Measurements from ENCODE around the gene LINC01488.
A peak's percentile ranks its signal among the peaks of the same experiment; 100 is the strongest.

Gene LINC01488

DNA sequence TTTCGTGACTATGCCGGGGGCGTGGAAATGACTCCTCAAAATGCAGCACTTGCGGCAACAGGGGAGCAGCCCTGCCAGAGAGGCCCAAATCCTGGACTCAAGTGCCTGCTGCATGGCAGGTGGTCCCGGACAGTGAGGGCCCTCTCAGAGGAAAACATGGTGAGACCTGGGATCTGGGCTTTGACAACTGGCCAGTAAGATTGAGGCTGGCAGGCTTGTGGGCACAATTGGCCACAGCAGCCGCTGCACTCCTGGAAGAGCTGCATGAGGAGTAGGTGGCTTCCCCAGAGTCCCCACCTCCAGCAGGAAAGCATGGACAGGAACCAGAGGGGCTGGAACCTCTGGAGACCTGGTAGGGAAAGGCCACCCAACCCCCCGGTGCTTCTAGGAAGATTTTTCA, 13.4 kb downstream of the LINC01488 start:
- Histone ChIP-seq H3K36me3 (ENCODE audit: control insufficient read depth in 1 of 2, insufficient read depth in 2 of 2, low read depth in 1 of 2, low read length in 2 of 2) (peaks cover 0 to 5% of the 10 kb centered on the region in 2 experiments), H2AFZ (ENCODE audit: low read depth, low read length) (no peak overlapping the region), H2AK5ac (ENCODE audit: low read length, severe bottlenecking) (no peak overlapping the region), H2BK5ac (ENCODE audit: low read depth, low read length, poor library complexity, severe bottlenecking) (no peak overlapping the region), H3K23ac (ENCODE audit: low read length in 2 of 2) (no peak overlapping the region), H3K4me2 (ENCODE audit: low read length, poor library complexity, severe bottlenecking) (no peak overlapping the region), H3K4me1 (ENCODE audit: control insufficient read depth, insufficient read depth, low read depth, low read length) (peaks cover 22% of the 10 kb centered on the region), H3K79me1 (replicated peaks; ENCODE audit: low read length, poor library complexity, severe bottlenecking) (no peaks in the 10 kb centered on the region), H3K27ac (ENCODE audit: low read length, poor library complexity, severe bottlenecking) (no peak overlapping the region), H3K9me3 (ENCODE audit: control insufficient read depth, low read length) (no peaks in the 10 kb centered on the region), H4K91ac (ENCODE audit: low read length) (no peak overlapping the region), H3K4ac (ENCODE audit: low read depth in 1 of 2, low read length in 2 of 2) (no peak overlapping the region), H4K8ac (ENCODE audit: low read length) (no peak overlapping the region), H3K27me3 (ENCODE audit: control insufficient read depth in 1 of 2, insufficient read depth in 1 of 2, low read length in 2 of 2) (peaks cover 3 to 10% of the 10 kb centered on the region in 2 experiments), H2BK12ac (ENCODE audit: low read length in 2 of 2) (peak overlapping the region in 1 of 2 experiments; percentile 61), H2BK120ac (ENCODE audit: low read depth, low read length) (no peak overlapping the region), H3K14ac (ENCODE audit: low read length in 2 of 2) (no peak overlapping the region), H3K4me3 (ENCODE audit: insufficient read depth in 1 of 2, low read depth in 1 of 2, low read length in 2 of 2) (no peak overlapping the region), H3K9ac (ENCODE audit: low read length) (no peak overlapping the region), H3K18ac (ENCODE audit: low read depth in 1 of 2, low read length in 2 of 2) (peak overlapping the region in 1 of 2 experiments; percentile 28), H2BK15ac (ENCODE audit: low read depth, poor library complexity, severe bottlenecking) (peak overlapping the region; percentile 1)
- 97% methylated on average over 7 of the region's 7 CpGs for WGBS
- DNase-seq, result no peak

DNA sequence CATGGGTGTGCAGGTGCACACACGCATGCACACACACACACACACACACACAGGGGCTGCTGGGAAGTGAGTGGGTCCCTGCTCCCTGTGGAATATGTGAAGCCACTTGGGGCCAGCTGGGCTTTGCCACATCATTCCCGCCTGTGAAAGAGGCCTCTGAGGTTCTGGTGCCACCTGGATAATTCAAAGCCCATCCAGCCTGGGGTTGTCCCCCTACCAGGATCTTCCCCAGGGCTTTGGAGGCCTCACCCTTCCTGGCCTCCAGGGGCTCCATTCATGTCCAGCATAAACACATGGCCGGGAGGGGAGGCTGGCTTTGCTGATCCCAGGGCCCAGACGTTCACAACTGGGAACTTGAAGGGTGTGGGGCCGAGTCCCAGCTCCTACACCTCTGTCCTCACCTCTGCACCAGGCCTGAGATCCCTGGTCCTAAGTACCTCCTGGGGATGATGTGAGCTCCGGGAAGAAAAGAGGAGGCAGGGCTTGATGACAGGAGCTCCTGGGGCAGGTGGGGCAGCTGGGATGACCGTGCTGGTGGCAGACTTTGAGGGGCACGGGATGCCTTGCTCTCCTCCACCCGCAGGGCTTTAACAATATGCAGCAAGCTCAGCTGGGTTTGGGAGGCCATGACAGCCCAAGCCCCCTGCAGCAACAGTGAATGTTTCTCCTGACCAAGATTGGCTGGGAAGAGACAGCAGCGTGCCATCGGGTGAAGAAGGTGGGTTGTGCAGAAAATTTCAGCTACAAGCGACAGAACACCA, 14.2 kb downstream of the LINC01488 start:
- peaks cover 3 to 14% of the 10 kb centered on the region in 2 experiments for H3K27me3 ChIP-seq (ENCODE audit: control insufficient read depth in 1 of 2, insufficient read depth in 1 of 2, low read length in 2 of 2)

DNA sequence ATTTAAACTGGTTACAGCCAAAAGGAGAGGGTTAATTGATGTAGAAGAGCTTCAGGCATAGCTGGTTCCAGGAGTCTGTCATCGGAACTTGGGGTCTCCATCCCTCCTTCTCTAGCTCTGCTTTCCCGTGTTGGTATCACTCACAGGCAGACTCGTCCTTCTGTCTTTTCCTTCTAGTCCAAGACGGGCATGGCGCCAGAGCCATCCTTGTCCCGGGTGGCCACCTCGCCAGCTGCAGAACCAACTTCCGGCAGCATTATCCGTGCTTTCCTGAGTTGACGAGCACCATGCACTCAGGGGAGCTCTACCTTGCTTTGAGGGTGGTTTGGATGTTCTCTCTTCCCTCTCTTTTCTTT, 14.7 kb downstream of the LINC01488 start:
- H3K4me2 ChIP-seq (ENCODE audit: low read length, poor library complexity, severe bottlenecking), result no peak overlapping the region
- H2AFZ ChIP-seq (ENCODE audit: low read depth, low read length), result no peak overlapping the region
- H3K18ac ChIP-seq (ENCODE audit: low read depth in 1 of 2, low read length in 2 of 2), result peak overlapping the region in 1 of 2 experiments; percentile 41
- no peak overlapping the region for H4K91ac ChIP-seq (ENCODE audit: low read length)
- no peak overlapping the region for H3K14ac ChIP-seq (ENCODE audit: low read length in 2 of 2)
- H2BK15ac ChIP-seq (ENCODE audit: low read depth, poor library complexity, severe bottlenecking), result no peak overlapping the region
- H4K8ac ChIP-seq (ENCODE audit: low read length), result no peak overlapping the region
- H2BK5ac ChIP-seq (ENCODE audit: low read depth, low read length, poor library complexity, severe bottlenecking), result no peak overlapping the region
- H3K27ac ChIP-seq (ENCODE audit: low read length, poor library complexity, severe bottlenecking), result no peak overlapping the region
- H3K4me3 ChIP-seq (ENCODE audit: insufficient read depth in 1 of 2, low read depth in 1 of 2, low read length in 2 of 2), result no peak overlapping the region
- peaks cover 25% of the 10 kb centered on the region for H3K4me1 ChIP-seq (ENCODE audit: control insufficient read depth, insufficient read depth, low read depth, low read length)
- H2BK120ac ChIP-seq (ENCODE audit: low read depth, low read length), result no peak overlapping the region
- peaks cover 0 to 5% of the 10 kb centered on the region in 2 experiments for H3K36me3 ChIP-seq (ENCODE audit: control insufficient read depth in 1 of 2, insufficient read depth in 2 of 2, low read depth in 1 of 2, low read length in 2 of 2)
- WGBS, result 92% methylated on average over 10 of the region's 10 CpGs
- peak overlapping the region; percentile 19 for H2AK5ac ChIP-seq (ENCODE audit: low read length, severe bottlenecking)
- H3K79me1 ChIP-seq (replicated peaks; ENCODE audit: low read length, poor library complexity, severe bottlenecking), result no peaks in the 10 kb centered on the region
- no peaks in the 10 kb centered on the region for H3K9me3 ChIP-seq (ENCODE audit: control insufficient read depth, low read length)
- no peak for DNase-seq
- H3K9ac ChIP-seq (ENCODE audit: low read length), result peak overlapping the region; percentile 34
- peaks cover 3 to 17% of the 10 kb centered on the region in 2 experiments for H3K27me3 ChIP-seq (ENCODE audit: control insufficient read depth in 1 of 2, insufficient read depth in 1 of 2, low read length in 2 of 2)
- H3K4ac ChIP-seq (ENCODE audit: low read depth in 1 of 2, low read length in 2 of 2), result no peak overlapping the region
- H3K23ac ChIP-seq (ENCODE audit: low read length in 2 of 2), result no peak overlapping the region
- peak overlapping the region; percentile 55 to 93 for H2BK12ac ChIP-seq (ENCODE audit: low read length in 2 of 2)

More for the DNA sequence above, 14.2 kb downstream of the LINC01488 start:
- Histone ChIP-seq H3K27ac (ENCODE audit: low read length, poor library complexity, severe bottlenecking) (no peak overlapping the region), H3K79me1 (replicated peaks; ENCODE audit: low read length, poor library complexity, severe bottlenecking) (no peaks in the 10 kb centered on the region), H3K4me2 (ENCODE audit: low read length, poor library complexity, severe bottlenecking) (no peak overlapping the region), H3K36me3 (ENCODE audit: control insufficient read depth in 1 of 2, insufficient read depth in 2 of 2, low read depth in 1 of 2, low read length in 2 of 2) (peaks cover 0 to 5% of the 10 kb centered on the region in 2 experiments), H3K9me3 (ENCODE audit: control insufficient read depth, low read length) (no peaks in the 10 kb centered on the region), H2BK5ac (ENCODE audit: low read depth, low read length, poor library complexity, severe bottlenecking) (no peak overlapping the region), H2AFZ (ENCODE audit: low read depth, low read length) (no peak overlapping the region), H3K14ac (ENCODE audit: low read length in 2 of 2) (peak overlapping the region in 1 of 2 experiments; percentile 89), H3K23ac (ENCODE audit: low read length in 2 of 2) (no peak overlapping the region), H2BK15ac (ENCODE audit: low read depth, poor library complexity, severe bottlenecking) (peak overlapping the region; percentile 18), H2BK120ac (ENCODE audit: low read depth, low read length) (no peak overlapping the region), H4K91ac (ENCODE audit: low read length) (peak overlapping the region; percentile 5), H3K18ac (ENCODE audit: low read depth in 1 of 2, low read length in 2 of 2) (peak overlapping the region in 1 of 2 experiments; percentile 40), H3K4ac (ENCODE audit: low read depth in 1 of 2, low read length in 2 of 2) (no peak overlapping the region), H3K4me3 (ENCODE audit: insufficient read depth in 1 of 2, low read depth in 1 of 2, low read length in 2 of 2) (no peak overlapping the region), H2AK5ac (ENCODE audit: low read length, severe bottlenecking) (peak overlapping the region; percentile 45), H3K4me1 (ENCODE audit: control insufficient read depth, insufficient read depth, low read depth, low read length) (peaks cover 22% of the 10 kb centered on the region), H4K8ac (ENCODE audit: low read length) (no peak overlapping the region), H2BK12ac (ENCODE audit: low read length in 2 of 2) (peak overlapping the region; percentile 54 to 78), H3K9ac (ENCODE audit: low read length) (no peak overlapping the region)
- 94% methylated on average over 10 of the region's 12 CpGs for WGBS
- no peak for DNase-seq

- peak overlapping the region; percentile 0 to 62 for H3K4ac ChIP-seq (ENCODE audit: low read depth in 1 of 2, low read length in 2 of 2)
- peak overlapping the region; percentile 73 for H2AK5ac ChIP-seq (ENCODE audit: low read length, severe bottlenecking)
- H3K4me1 ChIP-seq (ENCODE audit: control insufficient read depth, insufficient read depth, low read depth, low read length), result peaks cover 26% of the 10 kb centered on the region
- H3K27ac ChIP-seq (ENCODE audit: low read length, poor library complexity, severe bottlenecking), result peak overlapping the region; percentile 55
- H4K91ac ChIP-seq (ENCODE audit: low read length), result peak overlapping the region; percentile 76
- H3K9me3 ChIP-seq (ENCODE audit: control insufficient read depth, low read length), result no peaks in the 10 kb centered on the region
- H3K18ac ChIP-seq (ENCODE audit: low read depth in 1 of 2, low read length in 2 of 2), result peak overlapping the region; percentile 44 to 49
- H2AFZ ChIP-seq (ENCODE audit: low read depth, low read length), result no peak overlapping the region
- H3K4me3 ChIP-seq (ENCODE audit: insufficient read depth in 1 of 2, low read depth in 1 of 2, low read length in 2 of 2), result no peak overlapping the region
- no peak overlapping the region for H3K4me2 ChIP-seq (ENCODE audit: low read length, poor library complexity, severe bottlenecking)
- peak overlapping the region; percentile 71 to 73 for H2BK12ac ChIP-seq (ENCODE audit: low read length in 2 of 2)
- peak overlapping the region; percentile 55 for H2BK15ac ChIP-seq (ENCODE audit: low read depth, poor library complexity, severe bottlenecking)
- 31% methylated on average over 12 of the region's 12 CpGs for WGBS
- H3K9ac ChIP-seq (ENCODE audit: low read length), result peak overlapping the region; percentile 34
- DNase-seq, result no peak
- H3K14ac ChIP-seq (ENCODE audit: low read length in 2 of 2), result peak overlapping the region in 1 of 2 experiments; percentile 10
- H3K23ac ChIP-seq (ENCODE audit: low read length in 2 of 2), result no peak overlapping the region
- H2BK5ac ChIP-seq (ENCODE audit: low read depth, low read length, poor library complexity, severe bottlenecking), result peak overlapping the region; percentile 10
- H4K8ac ChIP-seq (ENCODE audit: low read length), result peak overlapping the region; percentile 69
- H3K27me3 ChIP-seq (ENCODE audit: control insufficient read depth in 1 of 2, insufficient read depth in 1 of 2, low read length in 2 of 2), result peaks cover 3 to 21% of the 10 kb centered on the region in 2 experiments
- peak overlapping the region; percentile 86 for H2BK120ac ChIP-seq (ENCODE audit: low read depth, low read length)
- no peaks in the 10 kb centered on the region for H3K79me1 ChIP-seq (replicated peaks; ENCODE audit: low read length, poor library complexity, severe bottlenecking)
- peaks cover 0 to 3% of the 10 kb centered on the region in 2 experiments for H3K36me3 ChIP-seq (ENCODE audit: control insufficient read depth in 1 of 2, insufficient read depth in 2 of 2, low read depth in 1 of 2, low read length in 2 of 2)
Measured at GRCh38 chr11:69496631-69497220, 15.3 kb downstream of the LINC01488 start.
